K562 (cell line): ENCODE data around the gene ZNF582. TPM values are rescaled to one million over a fixed set of nuclear protein-coding genes. Genes with fewer than 3 reads are reported as not detected.

ENCODE experiments used
- CBX3 ChIP-seq, 2 experiments: IDR thresholded peaks; 1 replicate in 1 of 2; 2 replicates in 1 of 2; pipeline ENCODE4 v1.6.1; 2012; ENCODE audit warnings: inconsistent platforms in 2 of 2, low read length in 2 of 2, borderline replicate concordance in 1 of 2, control low read depth in 1 of 2
- ELF2 ChIP-seq: fragments of 250-450 bp; sonication (Bioruptor Pico); IDR thresholded peaks from 2 replicates; pipeline ENCODE4 v1.5.0; 2021; ENCODE audit warnings: mild to moderate bottlenecking
- FOXJ3 ChIP-seq: sonication (generic); formaldehyde crosslinking; IDR thresholded peaks from 2 replicates; pipeline ENCODE4 v1.4.0; 2020; ENCODE audit warnings: mild to moderate bottlenecking, missing genetic modification reagents
- GATAD2B ChIP-seq: fragments of 450-650 bp; IDR thresholded peaks from 2 replicates; pipeline ENCODE4 v1.6.1; 2017; ENCODE audit warnings: mild to moderate bottlenecking, borderline replicate concordance
- HDAC2 ChIP-seq: fragments of 450-650 bp; IDR thresholded peaks from 2 replicates; pipeline ENCODE4 v1.6.1; 2016; ENCODE audit warnings: mild to moderate bottlenecking
- HMG20B ChIP-seq: fragments of 250-450 bp; sonication (Bioruptor Pico); IDR thresholded peaks from 2 replicates; pipeline ENCODE4 v1.5.0; 2021; ENCODE audit warnings: mild to moderate bottlenecking
- MAFF ChIP-seq: IDR thresholded peaks from 2 replicates; pipeline ENCODE4 v1.6.1; 2012; ENCODE audit warnings: low read length, improper control_type of control experiment
- POLR2A ChIP-seq: fragments of 450-650 bp; conservative IDR thresholded peaks from 2 replicates; pipeline ENCODE4 v1.6.1; 2016
- PTTG1 ChIP-seq: fragments of 450-650 bp; IDR thresholded peaks from 2 replicates; pipeline ENCODE4 v1.6.1; 2016; ENCODE audit warnings: low read depth, mild to moderate bottlenecking, missing genetic modification characterization, missing compliant biosample characterization
- RAD51 ChIP-seq: fragments of 450-650 bp; IDR thresholded peaks from 2 replicates; pipeline ENCODE4 v1.7.1; 2016; ENCODE audit warnings: low read depth, mild to moderate bottlenecking, borderline replicate concordance
- RBM34 ChIP-seq: fragments of 200-400 bp; formaldehyde crosslinking; IDR thresholded peaks from 2 replicates; pipeline ENCODE4 v1.6.1; 2018; ENCODE audit warnings: low read length, borderline replicate concordance; ENCODE audit not compliant: insufficient read depth
- RFX7 ChIP-seq: fragments of 250-450 bp; sonication (Bioruptor Pico); IDR thresholded peaks from 2 replicates; pipeline ENCODE4 v1.5.1; 2021; ENCODE audit warnings: mild to moderate bottlenecking
- SMAD2 ChIP-seq: fragments of 150-350 bp; IDR thresholded peaks from 2 replicates; pipeline ENCODE4 v1.6.1; 2014; ENCODE audit warnings: low read depth, mild to moderate bottlenecking, low read length
- TBP ChIP-seq: optimal IDR thresholded peaks from 2 replicates; pipeline ENCODE3; 2011; ENCODE audit warnings: low read depth, low read length, improper control_type of control experiment
- TRIM24 ChIP-seq, 2 experiments: fragments of 450-650 bp; IDR thresholded peaks; 2 replicates each; pipeline ENCODE4 v1.6.1; 2016
- U2AF1 ChIP-seq: fragments of 200-400 bp; formaldehyde crosslinking; optimal IDR thresholded peaks from 2 replicates; pipeline ENCODE3; 2017; ENCODE audit warnings: mild to moderate bottlenecking, low read depth, low read length, moderate library complexity
- ZNF311 ChIP-seq: fragments of 250-450 bp; sonication (Bioruptor Pico); IDR thresholded peaks from 2 replicates; pipeline ENCODE4 v1.4.0; 2020; ENCODE audit warnings: mild to moderate bottlenecking, moderate library complexity
- ZNF766 ChIP-seq: fragments of 200-800 bp; sonication (Bioruptor generic); conservative IDR thresholded peaks from 2 replicates; pipeline ENCODE4 v1.6.1; 2016; ENCODE audit warnings: missing genetic modification characterization, missing compliant biosample characterization
- ZNF830 ChIP-seq: fragments of 250-450 bp; sonication (Bioruptor Pico); IDR thresholded peaks from 2 replicates; pipeline ENCODE4 v1.5.0; 2021; ENCODE audit warnings: mild to moderate bottlenecking
- ZZZ3 ChIP-seq: fragments of 450-650 bp; IDR thresholded peaks from 2 replicates; pipeline ENCODE4 v1.6.1; 2016; ENCODE audit warnings: antibody characterized with exemption, mild to moderate bottlenecking, moderate library complexity
- polyA plus RNA-seq, 8 experiments: library from polyadenylated mRNA; depleted of rRNA in 4 of 8; stranded (reverse) in 5 of 8; unstranded in 3 of 8; fragments of >200 nt; fragmentation: Nextera tagmentation in 2 of 8; fragmentation: Illumina TruSeq in 1 of 8; extraction: Ambion mirVana in 2 of 8; extraction: Trizol in 1 of 8; gene quantifications; 2 replicates each; pipeline versions ENCODE4 v1.2.1 to v1.2.3, GENCODE V29; 2011 to 2014; ENCODE audit warnings: inconsistent platforms in 1 of 8, missing spikeins in 1 of 8
- total RNA-seq, 7 experiments: library from RNA; depleted of rRNA in 6 of 7; stranded (reverse); fragments of >200 nt in 6 of 7; fragmentation: Illumina TruSeq in 2 of 7; extraction: Trizol in 2 of 7; gene quantifications; 2 replicates each; pipeline versions ENCODE4 v1.2.1 to v1.2.3, GENCODE V29; 2011 to 2021; ENCODE audit warnings: low replicate concordance in 1 of 7
- TF ChIP-seq, protein P1 (sequence below), 2 experiments: IDR thresholded peaks; 2 replicates each; pipeline ENCODE4 v1.6.1; 2011; ENCODE audit warnings: borderline replicate concordance in 1 of 2, control low read depth in 1 of 2, low read depth in 1 of 2, low read length in 1 of 2, mild to moderate bottlenecking in 1 of 2, mixed read lengths in 1 of 2, moderate library complexity in 1 of 2; ENCODE audit not compliant: insufficient read depth in 1 of 2, insufficient read length in 1 of 2, poor library complexity in 1 of 2, severe bottlenecking in 1 of 2; ENCODE audit errors: extremely low read depth in 1 of 2
- TF ChIP-seq, protein P2 (sequence below): IDR thresholded peaks from 3 replicates; pipeline ENCODE4 v1.6.1; 2011; ENCODE audit warnings: borderline replicate concordance, mild to moderate bottlenecking; ENCODE audit not compliant: insufficient read length, insufficient read depth
- TF ChIP-seq, protein P3 (sequence below): fragments of 250-450 bp; sonication (Bioruptor Pico); IDR thresholded peaks from 2 replicates; pipeline ENCODE4 v1.4.0; 2020; ENCODE audit warnings: mild to moderate bottlenecking, moderate library complexity
- TF ChIP-seq, protein P4 (sequence below): fragments of 250-450 bp; sonication (Bioruptor Pico); IDR thresholded peaks from 2 replicates; pipeline ENCODE4 v1.8.0; 2021; ENCODE audit warnings: moderate library complexity, mild to moderate bottlenecking, inconsistent platforms

ZNF582 gene
- total and polyA plus RNA-seq, 9 of the 15 experiments (the other 6 are each of a cell fraction or from before 2014, with no cell fraction given), result 0.72 to 3.3 (median 1.6) TPM

DNA sequence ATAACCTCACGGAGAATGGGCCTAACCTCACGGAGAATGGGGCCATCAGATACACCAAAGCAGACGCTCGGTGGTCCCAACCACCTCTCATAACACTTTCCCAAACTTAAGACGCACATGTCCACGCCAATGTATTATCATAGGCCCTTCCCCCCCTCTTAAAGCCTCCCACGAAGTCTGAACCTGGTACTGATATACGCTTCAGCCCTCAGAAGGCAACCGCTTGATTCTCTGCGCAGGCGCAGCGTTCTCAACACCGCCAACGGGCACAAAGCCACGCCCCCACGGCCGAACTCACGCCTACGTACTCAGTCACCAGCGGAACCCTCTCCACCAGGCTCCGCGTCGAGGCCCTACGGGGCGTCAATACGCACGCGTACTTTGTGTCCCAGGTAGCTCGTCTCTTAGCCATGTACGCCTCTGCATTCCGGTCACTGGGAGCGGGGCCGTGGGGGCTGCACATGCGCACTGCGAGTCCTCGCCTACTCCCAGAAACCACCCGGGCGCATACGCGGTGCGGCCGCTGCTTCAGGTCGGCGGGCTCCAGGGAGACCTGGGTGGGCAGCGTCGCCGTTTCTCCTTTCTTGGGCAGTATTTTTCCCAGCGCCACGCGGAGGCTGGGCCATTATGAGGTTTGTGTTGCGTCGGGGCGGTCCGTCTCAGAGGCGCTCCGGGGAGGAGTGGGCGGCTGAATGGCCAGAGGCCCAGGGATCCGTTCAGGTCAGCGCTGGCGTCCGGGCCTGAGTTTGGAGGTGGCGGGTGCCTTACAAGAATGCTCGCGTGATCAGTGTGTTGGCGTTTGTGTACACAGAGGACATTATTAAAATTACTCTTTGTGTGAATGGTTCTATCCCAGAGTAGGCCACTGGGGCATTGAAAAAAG is 25.3 kb downstream of the ZNF582 start (continued):
- TF ChIP-seq RAD51 (no peak), POLR2A (peak; percentile 89), ZNF830 (CRISPR knock-in tag) (no peak), SMAD2 (no peak), FOXJ3 (CRISPR knock-in tag) (no peak), ZZZ3 (no peak), MAFF (no peak), U2AF1 (no peak), HDAC2 (no peak), HMG20B (CRISPR knock-in tag) (no peak), GATAD2B (no peak), RBM34 (no peak), TRIM24 (IDR thresholded peaks at IDR 0.05) (peak; percentile 71 to 84), RFX7 (CRISPR knock-in tag) (no peak), ZNF311 (CRISPR knock-in tag) (no peak), ZNF766 (CRISPR knock-in tag) (no peak), TBP (peak; percentile 69), PTTG1 (tag) (no peak), ELF2 (CRISPR knock-in tag) (no peak), CBX3 (IDR thresholded peaks at IDR 0.05; ENCODE audit: borderline replicate concordance in 1 of 2, low read length in 2 of 2) (peak in 1 of 2 experiments; percentile 68; a peak in 1 of 3 replicates)
- TF ChIP-seq, protein P1, sequence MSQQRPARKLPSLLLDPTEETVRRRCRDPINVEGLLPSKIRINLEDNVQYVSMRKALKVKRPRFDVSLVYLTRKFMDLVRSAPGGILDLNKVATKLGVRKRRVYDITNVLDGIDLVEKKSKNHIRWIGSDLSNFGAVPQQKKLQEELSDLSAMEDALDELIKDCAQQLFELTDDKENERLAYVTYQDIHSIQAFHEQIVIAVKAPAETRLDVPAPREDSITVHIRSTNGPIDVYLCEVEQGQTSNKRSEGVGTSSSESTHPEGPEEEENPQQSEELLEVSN (IDR thresholded peaks at IDR 0.05; ENCODE audit: borderline replicate concordance in 1 of 2, extremely low read depth in 1 of 2, insufficient read depth in 1 of 2, insufficient read length in 1 of 2, low read depth in 1 of 2, low read length in 1 of 2, poor library complexity in 1 of 2, severe bottlenecking in 1 of 2), result peak; percentile 90
- TF ChIP-seq, protein P2, sequence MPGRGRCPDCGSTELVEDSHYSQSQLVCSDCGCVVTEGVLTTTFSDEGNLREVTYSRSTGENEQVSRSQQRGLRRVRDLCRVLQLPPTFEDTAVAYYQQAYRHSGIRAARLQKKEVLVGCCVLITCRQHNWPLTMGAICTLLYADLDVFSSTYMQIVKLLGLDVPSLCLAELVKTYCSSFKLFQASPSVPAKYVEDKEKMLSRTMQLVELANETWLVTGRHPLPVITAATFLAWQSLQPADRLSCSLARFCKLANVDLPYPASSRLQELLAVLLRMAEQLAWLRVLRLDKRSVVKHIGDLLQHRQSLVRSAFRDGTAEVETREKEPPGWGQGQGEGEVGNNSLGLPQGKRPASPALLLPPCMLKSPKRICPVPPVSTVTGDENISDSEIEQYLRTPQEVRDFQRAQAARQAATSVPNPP, result no peak
- TF ChIP-seq, protein P3, sequence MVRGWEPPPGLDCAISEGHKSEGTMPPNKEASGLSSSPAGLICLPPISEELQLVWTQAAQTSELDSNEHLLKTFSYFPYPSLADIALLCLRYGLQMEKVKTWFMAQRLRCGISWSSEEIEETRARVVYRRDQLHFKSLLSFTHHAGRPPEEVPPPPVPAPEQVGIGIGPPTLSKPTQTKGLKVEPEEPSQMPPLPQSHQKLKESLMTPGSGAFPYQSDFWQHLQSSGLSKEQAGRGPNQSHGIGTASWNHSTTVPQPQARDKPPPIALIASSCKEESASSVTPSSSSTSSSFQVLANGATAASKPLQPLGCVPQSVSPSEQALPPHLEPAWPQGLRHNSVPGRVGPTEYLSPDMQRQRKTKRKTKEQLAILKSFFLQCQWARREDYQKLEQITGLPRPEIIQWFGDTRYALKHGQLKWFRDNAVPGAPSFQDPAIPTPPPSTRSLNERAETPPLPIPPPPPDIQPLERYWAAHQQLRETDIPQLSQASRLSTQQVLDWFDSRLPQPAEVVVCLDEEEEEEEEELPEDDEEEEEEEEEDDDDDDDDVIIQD (CRISPR knock-in tag), result no peak
- TF ChIP-seq, protein P4, sequence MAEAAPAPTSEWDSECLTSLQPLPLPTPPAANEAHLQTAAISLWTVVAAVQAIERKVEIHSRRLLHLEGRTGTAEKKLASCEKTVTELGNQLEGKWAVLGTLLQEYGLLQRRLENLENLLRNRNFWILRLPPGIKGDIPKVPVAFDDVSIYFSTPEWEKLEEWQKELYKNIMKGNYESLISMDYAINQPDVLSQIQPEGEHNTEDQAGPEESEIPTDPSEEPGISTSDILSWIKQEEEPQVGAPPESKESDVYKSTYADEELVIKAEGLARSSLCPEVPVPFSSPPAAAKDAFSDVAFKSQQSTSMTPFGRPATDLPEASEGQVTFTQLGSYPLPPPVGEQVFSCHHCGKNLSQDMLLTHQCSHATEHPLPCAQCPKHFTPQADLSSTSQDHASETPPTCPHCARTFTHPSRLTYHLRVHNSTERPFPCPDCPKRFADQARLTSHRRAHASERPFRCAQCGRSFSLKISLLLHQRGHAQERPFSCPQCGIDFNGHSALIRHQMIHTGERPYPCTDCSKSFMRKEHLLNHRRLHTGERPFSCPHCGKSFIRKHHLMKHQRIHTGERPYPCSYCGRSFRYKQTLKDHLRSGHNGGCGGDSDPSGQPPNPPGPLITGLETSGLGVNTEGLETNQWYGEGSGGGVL (CRISPR knock-in tag), result no peak
